ENCODE measurements around the gene SH2D3C. TPM values are rescaled to one million over a fixed set of nuclear protein-coding genes. Genes with fewer than 3 reads are reported as not detected.

The SH2D3C gene
- total and polyA plus RNA-seq, 2 donors from 2014 or later, result 13.7 to 27.7 TPM

GRCh38 chr9:127712867-127713266 lies 65.6 kb downstream of the SH2D3C start:
- Histone ChIP-seq H3K9me3 (ENCODE audit: control insufficient read depth in 2 of 3, insufficient read depth in 1 of 3, low read length in 3 of 3) (no peaks in the 10 kb centered on the region), H3K4me1 (ENCODE audit: control insufficient read depth in 2 of 3, insufficient read depth in 2 of 3, low read depth in 1 of 3, low read length in 3 of 3) (peaks cover 0 to 12% (median 3%) of the 10 kb centered on the region in 3 donors), H3K4me3 (ENCODE audit: low read length in 3 of 3) (no peak overlapping the region), H3K36me3 (ENCODE audit: control insufficient read depth in 2 of 3, insufficient read depth in 3 of 3, low read length in 3 of 3) (no peaks in the 10 kb centered on the region), H3K27me3 (ENCODE audit: control insufficient read depth, insufficient read depth, low read length) (no peaks in the 10 kb centered on the region), H3K27ac (ENCODE audit: low read depth in 2 of 2, low read length in 2 of 2) (no peak overlapping the region), H3K9ac (ENCODE audit: low read length in 3 of 3) (no peak overlapping the region)
- peak in 1 of 5 donors; percentile 51 for DNase-seq
- no peak for FAIRE-seq
- no peak for TF ChIP-seq CTCF (IDR thresholded peaks at IDR 0.05; ENCODE audit: borderline replicate concordance, extremely low read depth, insufficient read depth)
- intact Hi-C loops (cut with DNase I), result no loop called here

GRCh38 chr9:127712371-127712770 lies 66.1 kb downstream of the SH2D3C start:
- H3K9me3 ChIP-seq (ENCODE audit: control insufficient read depth in 2 of 3, insufficient read depth in 1 of 3, low read length in 3 of 3), result no peaks in the 10 kb centered on the region
- H3K4me1 ChIP-seq (ENCODE audit: control insufficient read depth in 2 of 3, insufficient read depth in 2 of 3, low read depth in 1 of 3, low read length in 3 of 3), result peaks cover 0 to 12% (median 3%) of the 10 kb centered on the region in 3 donors
- no peaks in the 10 kb centered on the region for H3K27me3 ChIP-seq (ENCODE audit: control insufficient read depth, insufficient read depth, low read length)
- no peaks in the 10 kb centered on the region for H3K36me3 ChIP-seq (ENCODE audit: control insufficient read depth in 2 of 3, insufficient read depth in 3 of 3, low read length in 3 of 3)
- TF ChIP-seq CTCF (IDR thresholded peaks at IDR 0.05; ENCODE audit: borderline replicate concordance, extremely low read depth, insufficient read depth), result no peak
- FAIRE-seq, result no peak
- H3K4me3 ChIP-seq (ENCODE audit: low read length in 3 of 3), result no peak overlapping the region
- no peak for DNase-seq
- no peak overlapping the region for H3K9ac ChIP-seq (ENCODE audit: low read length in 3 of 3)
- H3K27ac ChIP-seq (ENCODE audit: low read depth in 2 of 2, low read length in 2 of 2), result no peak overlapping the region
- intact Hi-C loops (cut with DNase I), result no loop called here

GRCh38 chr9:127711831-127712274 lies 66.6 kb downstream of the SH2D3C start:
- Histone ChIP-seq H3K4me3 (ENCODE audit: low read length in 3 of 3) (no peak overlapping the region), H3K36me3 (ENCODE audit: control insufficient read depth in 2 of 3, insufficient read depth in 3 of 3, low read length in 3 of 3) (no peaks in the 10 kb centered on the region), H3K9ac (ENCODE audit: low read length in 3 of 3) (no peak overlapping the region), H3K4me1 (ENCODE audit: control insufficient read depth in 2 of 3, insufficient read depth in 2 of 3, low read depth in 1 of 3, low read length in 3 of 3) (peaks cover 0 to 12% (median 3%) of the 10 kb centered on the region in 3 donors), H3K27ac (ENCODE audit: low read depth in 2 of 2, low read length in 2 of 2) (no peak overlapping the region), H3K9me3 (ENCODE audit: control insufficient read depth in 2 of 3, insufficient read depth in 1 of 3, low read length in 3 of 3) (no peaks in the 10 kb centered on the region), H3K27me3 (ENCODE audit: control insufficient read depth, insufficient read depth, low read length) (no peaks in the 10 kb centered on the region)
- DNase-seq, result no peak
- FAIRE-seq, result no peak
- intact Hi-C loops (cut with DNase I), result no loop called here
- no peak for TF ChIP-seq CTCF (IDR thresholded peaks at IDR 0.05; ENCODE audit: borderline replicate concordance, extremely low read depth, insufficient read depth)

GRCh38 chr9:127711226-127711701 lies 67.2 kb downstream of the SH2D3C start:
- peaks cover 0 to 10% (median 3%) of the 10 kb centered on the region in 3 donors for H3K4me1 ChIP-seq (ENCODE audit: control insufficient read depth in 2 of 3, insufficient read depth in 2 of 3, low read depth in 1 of 3, low read length in 3 of 3)
- FAIRE-seq (no peak), DNase-seq (peak in 1 of 5 donors; percentile 51)
- no peak for TF ChIP-seq CTCF (IDR thresholded peaks at IDR 0.05; ENCODE audit: borderline replicate concordance, extremely low read depth, insufficient read depth)
- no peak overlapping the region for H3K27ac ChIP-seq (ENCODE audit: low read depth in 2 of 2, low read length in 2 of 2)
- no peak overlapping the region for H3K4me3 ChIP-seq (ENCODE audit: low read length in 3 of 3)
- no peaks in the 10 kb centered on the region for H3K9me3 ChIP-seq (ENCODE audit: control insufficient read depth in 2 of 3, insufficient read depth in 1 of 3, low read length in 3 of 3)
- H3K9ac ChIP-seq (ENCODE audit: low read length in 3 of 3), result no peak overlapping the region
- H3K27me3 ChIP-seq (ENCODE audit: control insufficient read depth, insufficient read depth, low read length), result no peaks in the 10 kb centered on the region
- intact Hi-C loops (cut with DNase I), result no loop called here
- no peaks in the 10 kb centered on the region for H3K36me3 ChIP-seq (ENCODE audit: control insufficient read depth in 2 of 3, insufficient read depth in 3 of 3, low read length in 3 of 3)
